ENCODE data around the gene EIF2S3. TPM values are rescaled to one million over a fixed set of nuclear protein-coding genes. Genes with fewer than 3 reads are reported as not detected.

The EIF2S3 gene
- total RNA-seq, 2 experiments from 2014 or later: 197 to 202 TPM

DNA sequence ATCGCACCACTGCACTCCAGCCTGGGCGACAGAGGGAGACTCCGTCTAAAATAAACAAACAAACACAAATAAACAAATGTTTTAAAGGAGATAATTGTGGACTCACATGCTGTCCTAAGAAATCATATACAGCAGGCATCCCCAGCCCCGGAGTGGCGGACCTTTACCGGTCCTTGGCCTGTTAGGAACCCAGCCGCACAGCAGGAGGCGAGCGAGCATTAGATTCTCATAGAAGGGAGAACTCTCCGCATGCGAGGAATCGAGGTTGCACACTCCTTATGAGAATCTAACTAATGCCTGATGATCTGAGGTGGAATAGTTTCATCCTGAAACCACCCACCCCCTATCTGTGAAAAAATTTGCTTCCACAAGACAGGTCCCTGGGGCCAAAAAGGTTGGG is 39.0 kb downstream of the EIF2S3 start:
- intact Hi-C loops (cut with DNase I, micrococcal nuclease): no loop called here
- Mint-ChIP-seq H3K27me3 (no peaks in the 10 kb centered on the region), H3K4me3 (no peak overlapping the region), H3K36me3 (ENCODE audit: low read depth) (no peaks in the 10 kb centered on the region), H3K9me3 (no peaks in the 10 kb centered on the region), H3K4me1 (ENCODE audit: low read depth) (no peaks in the 10 kb centered on the region), H3K27ac (no peak overlapping the region)
- ChIA-PET CTCF (no interaction called here), POLR2A (no interaction called here)
- Histone ChIP-seq H3K4me3 (ENCODE audit: low read length) (no peak overlapping the region), H3K9me3 (ENCODE audit: control insufficient read depth in 1 of 2, insufficient read depth in 1 of 2, low read length in 2 of 2) (no peaks in the 10 kb centered on the region), H3K27me3 (ENCODE audit: control insufficient read depth in 1 of 2, insufficient read depth in 2 of 2, low read length in 2 of 2) (no peaks in the 10 kb centered on the region), H3K27ac (ENCODE audit: low read depth in 1 of 2, low read length in 2 of 2) (no peak overlapping the region), H3K4me1 (ENCODE audit: insufficient read depth, low read length) (no peaks in the 10 kb centered on the region), H3K36me3 (ENCODE audit: insufficient read depth, low read length) (no peaks in the 10 kb centered on the region)
- DNase-seq: no peak
- TF ChIP-seq CTCF (IDR thresholded peaks at IDR 0.05): no peak
- no peak for ATAC-seq (ENCODE audit: poor library complexity)

DNA sequence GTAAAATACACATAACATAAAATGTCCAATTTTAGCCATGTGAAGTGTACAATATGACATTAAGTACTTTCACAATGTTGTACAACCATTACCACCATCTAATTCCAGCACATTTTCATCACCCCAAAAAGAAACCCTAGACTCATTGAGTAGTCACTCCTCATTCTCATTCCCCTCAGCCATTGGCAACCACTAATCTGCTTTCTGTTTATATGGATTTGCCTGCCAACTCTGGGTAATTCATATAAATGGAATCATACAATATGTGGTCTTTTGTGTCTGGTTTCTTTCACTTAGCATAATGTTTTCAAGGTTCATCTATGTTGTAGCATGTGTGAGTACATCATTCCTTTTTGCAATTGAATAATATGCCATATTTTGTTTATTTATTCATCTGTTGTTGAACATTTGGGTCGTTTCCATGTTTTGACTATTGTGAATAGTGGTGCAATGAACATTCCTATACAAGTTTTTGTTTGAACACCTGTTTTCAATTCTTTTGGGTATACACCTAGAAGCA is 43.0 kb downstream of the EIF2S3 start:
- no peaks in the 10 kb centered on the region for H3K27me3 ChIP-seq (ENCODE audit: control insufficient read depth in 1 of 2, insufficient read depth in 2 of 2, low read length in 2 of 2)
- Mint-ChIP-seq H3K27ac (no peak overlapping the region), H3K4me3 (no peak overlapping the region), H3K4me1 (ENCODE audit: low read depth) (peaks cover 8% of the 10 kb centered on the region), H3K9me3 (no peaks in the 10 kb centered on the region), H3K36me3 (ENCODE audit: low read depth) (no peaks in the 10 kb centered on the region), H3K27me3 (no peaks in the 10 kb centered on the region)
- no peak overlapping the region for H3K27ac ChIP-seq (ENCODE audit: low read depth in 1 of 2, low read length in 2 of 2)
- H3K4me1 ChIP-seq (ENCODE audit: insufficient read depth, low read length): no peaks in the 10 kb centered on the region
- H3K4me3 ChIP-seq (ENCODE audit: low read length): no peak overlapping the region
- H3K9me3 ChIP-seq (ENCODE audit: control insufficient read depth in 1 of 2, insufficient read depth in 1 of 2, low read length in 2 of 2): no peaks in the 10 kb centered on the region
- DNase-seq: no peak
- ChIA-PET POLR2A (no interaction called here), CTCF (interaction anchor here (1.3 kb wide), 1 partner anchor 15 kb away, joined by 5 read pairs; no protein-coding TSS in a partner anchor)
- intact Hi-C loops (cut with DNase I, micrococcal nuclease): no loop called here
- ATAC-seq (ENCODE audit: poor library complexity): no peak
- no peak for TF ChIP-seq CTCF (IDR thresholded peaks at IDR 0.05)
- no peaks in the 10 kb centered on the region for H3K36me3 ChIP-seq (ENCODE audit: insufficient read depth, low read length)

DNA sequence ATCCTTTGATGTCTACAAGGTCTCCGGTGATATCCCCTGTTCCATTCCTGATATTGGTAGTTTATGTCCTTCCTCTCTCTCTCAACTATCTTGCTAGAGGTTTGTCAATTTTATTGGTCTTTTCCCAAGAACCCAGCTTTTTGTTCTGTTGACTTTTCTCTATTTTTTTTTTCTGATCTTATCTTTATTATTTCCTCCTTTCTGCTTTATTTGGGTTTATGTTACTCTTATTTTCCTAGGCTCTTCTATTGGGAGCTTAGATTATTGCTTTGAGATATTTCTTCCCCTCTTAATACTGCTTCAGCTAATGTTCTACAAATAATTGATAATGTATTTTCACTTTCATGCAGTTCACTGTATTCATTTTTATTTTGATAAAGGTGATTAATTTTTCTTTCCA is 44.2 kb downstream of the EIF2S3 start:
- H3K27ac ChIP-seq (ENCODE audit: low read depth in 1 of 2, low read length in 2 of 2): no peak overlapping the region
- H3K9me3 ChIP-seq (ENCODE audit: control insufficient read depth in 1 of 2, insufficient read depth in 1 of 2, low read length in 2 of 2): no peaks in the 10 kb centered on the region
- Mint-ChIP-seq H3K27me3 (no peaks in the 10 kb centered on the region), H3K36me3 (ENCODE audit: low read depth) (no peaks in the 10 kb centered on the region), H3K27ac (no peak overlapping the region), H3K9me3 (no peaks in the 10 kb centered on the region), H3K4me3 (no peak overlapping the region), H3K4me1 (ENCODE audit: low read depth) (peaks cover 8% of the 10 kb centered on the region)
- H3K4me1 ChIP-seq (ENCODE audit: insufficient read depth, low read length): no peaks in the 10 kb centered on the region
- H3K4me3 ChIP-seq (ENCODE audit: low read length): no peak overlapping the region
- POLR2A ChIA-PET: no interaction called here
- no peaks in the 10 kb centered on the region for H3K36me3 ChIP-seq (ENCODE audit: insufficient read depth, low read length)
- DNase-seq (no peak), ATAC-seq (ENCODE audit: poor library complexity) (no peak)
- CTCF ChIA-PET: no interaction called here
- intact Hi-C loops (cut with DNase I, micrococcal nuclease): no loop called here
- no peak for TF ChIP-seq CTCF (IDR thresholded peaks at IDR 0.05)
- no peaks in the 10 kb centered on the region for H3K27me3 ChIP-seq (ENCODE audit: control insufficient read depth in 1 of 2, insufficient read depth in 2 of 2, low read length in 2 of 2)
